ENCODE results near the gene ENKD1. TPM values are rescaled to one million over a fixed set of nuclear protein-coding genes. Genes with fewer than 3 reads are reported as not detected.

The ENKD1 gene
- total RNA-seq, 1 donor from 2014 or later, result 15.5 TPM

DNA sequence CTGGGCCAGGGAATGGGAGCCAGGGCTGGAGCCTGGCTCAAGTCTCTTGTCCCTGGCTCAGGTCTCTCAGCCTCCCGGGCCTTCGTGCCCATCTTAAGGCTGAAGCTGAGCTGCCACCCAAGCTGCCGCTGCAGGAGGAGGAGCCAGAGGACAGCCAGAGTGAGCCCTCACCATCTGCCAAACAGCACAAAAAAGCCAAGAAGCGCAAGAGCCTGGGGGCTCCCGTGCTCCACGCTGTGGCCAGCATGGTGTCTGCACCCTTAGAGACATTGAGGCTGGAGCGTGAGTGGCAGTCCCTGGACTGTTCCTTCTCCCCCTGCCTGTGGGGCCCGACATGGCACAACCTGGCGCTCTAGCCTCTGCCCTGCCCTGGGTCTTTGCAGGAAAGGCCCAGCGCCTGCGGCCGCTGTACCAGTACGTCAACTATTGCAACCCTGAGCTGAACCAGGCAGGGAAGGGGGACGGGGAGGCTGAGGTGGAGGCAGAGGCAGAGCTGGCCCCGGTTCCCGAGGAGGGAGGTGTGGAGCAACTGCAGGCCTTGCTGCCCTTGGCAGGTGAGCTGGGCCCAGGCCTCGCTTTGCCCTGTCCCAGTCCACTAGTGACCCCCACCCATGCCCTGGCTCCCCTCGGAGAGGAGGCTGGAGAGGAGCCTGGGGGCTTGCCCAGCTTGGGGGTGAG lies 1.4 kb upstream of the ENKD1 start:
- FAIRE-seq (no peak), DNase-seq (ENCODE audit: low read depth) (peak; percentile 78)
- no peak overlapping the region for H3K4me3 ChIP-seq (ENCODE audit: low read depth, low read length)
- no peaks in the 10 kb centered on the region for H3K27me3 ChIP-seq (ENCODE audit: control insufficient read depth, insufficient read depth, low read length)
- peaks cover under 1% of the 10 kb centered on the region for H3K36me3 ChIP-seq (ENCODE audit: control insufficient read depth, insufficient read depth, low read length)
- TF ChIP-seq CTCF (IDR thresholded peaks at IDR 0.05; ENCODE audit: insufficient read depth, low read length, severe bottlenecking), result peak; percentile 100

DNA sequence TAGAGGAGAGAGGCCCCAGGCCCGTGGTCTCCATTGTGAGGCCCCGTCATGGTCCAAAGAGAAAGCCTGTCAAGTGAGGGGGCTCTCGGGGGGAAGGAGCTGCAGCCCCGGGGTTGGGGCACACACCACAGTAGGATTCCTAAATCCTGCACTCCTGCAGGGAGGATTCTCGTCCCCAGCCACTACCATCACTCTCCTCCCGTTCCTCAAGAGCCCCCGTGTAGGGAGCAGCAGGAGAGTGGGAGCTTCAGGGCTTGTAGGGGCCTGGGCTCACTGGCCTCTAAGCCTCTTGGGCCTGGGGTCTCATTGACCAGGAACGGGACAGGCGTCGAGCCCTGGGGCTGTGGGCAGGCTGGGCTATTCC lies 885 bp upstream of the ENKD1 start:
- no peaks in the 10 kb centered on the region for H3K27me3 ChIP-seq (ENCODE audit: control insufficient read depth, insufficient read depth, low read length)
- no peak overlapping the region for H3K4me3 ChIP-seq (ENCODE audit: low read depth, low read length)
- FAIRE-seq (no peak), DNase-seq (ENCODE audit: low read depth) (no peak)
- H3K36me3 ChIP-seq (ENCODE audit: control insufficient read depth, insufficient read depth, low read length), result peaks cover 2% of the 10 kb centered on the region
- no peak for TF ChIP-seq CTCF (IDR thresholded peaks at IDR 0.05; ENCODE audit: insufficient read depth, low read length, severe bottlenecking)

GRCh38 chr16:67666032-67666551 lies 458 bp downstream of the ENKD1 start:
- H3K4me3 ChIP-seq (ENCODE audit: low read depth, low read length), result peak overlapping the region; percentile 63
- H3K27me3 ChIP-seq (ENCODE audit: control insufficient read depth, insufficient read depth, low read length), result no peaks in the 10 kb centered on the region
- FAIRE-seq, result no peak
- DNase-seq (ENCODE audit: low read depth), result no peak
- peaks cover 2% of the 10 kb centered on the region for H3K36me3 ChIP-seq (ENCODE audit: control insufficient read depth, insufficient read depth, low read length)
- no peak for TF ChIP-seq CTCF (IDR thresholded peaks at IDR 0.05; ENCODE audit: insufficient read depth, low read length, severe bottlenecking)

DNA sequence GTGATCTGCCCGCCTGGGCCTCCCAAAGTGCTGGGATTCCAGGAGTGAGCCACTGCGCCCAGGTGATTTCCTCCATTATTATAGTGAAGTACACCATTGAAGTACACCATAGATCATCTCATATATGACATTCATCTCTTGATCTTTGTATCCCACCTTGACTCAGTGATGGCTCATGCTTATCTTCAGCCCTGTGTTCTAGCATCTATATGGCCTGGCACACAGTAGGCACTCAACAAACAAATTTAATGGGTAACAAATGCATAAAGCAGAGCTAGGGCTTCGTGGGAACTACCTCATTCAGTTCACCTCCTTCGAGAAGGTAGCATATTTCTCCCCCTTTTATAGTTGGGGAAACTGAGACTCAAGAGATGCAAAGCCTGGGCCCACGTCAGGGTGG lies 952 bp downstream of the ENKD1 start:
- no peaks in the 10 kb centered on the region for H3K27me3 ChIP-seq (ENCODE audit: control insufficient read depth, insufficient read depth, low read length)
- peak overlapping the region; percentile 63 for H3K4me3 ChIP-seq (ENCODE audit: low read depth, low read length)
- FAIRE-seq (no peak), DNase-seq (ENCODE audit: low read depth) (no peak)
- TF ChIP-seq CTCF (IDR thresholded peaks at IDR 0.05; ENCODE audit: insufficient read depth, low read length, severe bottlenecking), result no peak
- H3K36me3 ChIP-seq (ENCODE audit: control insufficient read depth, insufficient read depth, low read length), result peaks cover 2% of the 10 kb centered on the region

GRCh38 chr16:67664871-67665270 lies 1.7 kb downstream of the ENKD1 start:
- no peak for DNase-seq (ENCODE audit: low read depth)

More at GRCh38 chr16:67664871-67665270, 1.7 kb downstream of the ENKD1 start:
- no peak for TF ChIP-seq CTCF (IDR thresholded peaks at IDR 0.05; ENCODE audit: insufficient read depth, low read length, severe bottlenecking)
- Histone ChIP-seq H3K36me3 (ENCODE audit: control insufficient read depth, insufficient read depth, low read length) (peaks cover 2% of the 10 kb centered on the region), H3K4me3 (ENCODE audit: low read depth, low read length) (no peak overlapping the region), H3K27me3 (ENCODE audit: control insufficient read depth, insufficient read depth, low read length) (no peaks in the 10 kb centered on the region)
- no peak for FAIRE-seq
